HepG2 (cell line): ENCODE data around the gene RNF133. TPM values are rescaled to one million over a fixed set of nuclear protein-coding genes. Genes with fewer than 3 reads are reported as not detected.

Source experiments
- ATAC-seq: fragments of 200-7000 bp; cut with Tn5 transposase; 3 replicates; pipeline ENCODE4 v1.9.1; 2020; ENCODE audit warnings: mild to moderate bottlenecking, moderate library complexity
- BruUV-seq: library from RNA; stranded (reverse); fragments of 400-500 nt; replicated peaks from 2 replicates; lab custom pipeline; 2021; lab: Mats Ljungman, UMichigan
- CTCF ChIA-PET: fragments of 300-600 bp; formaldehyde crosslinking; extraction: SDS; loops from one replicate; lab custom pipeline; 2021; ENCODE audit warnings: low total read pairs, inconsistent platforms, low intra/inter-chr PET ratio; lab: Yijun Ruan, JAX
- POLR2A ChIA-PET: fragments of 350-600 bp; sonication (Branson Sonifier 250); formaldehyde crosslinking; loops from one replicate; lab custom pipeline; 2020; ENCODE audit warnings: antibody characterized with exemption, inconsistent platforms; lab: Yijun Ruan, JAX
- DNase-seq: peaks from one replicate; pipeline ENCODE4 v3.0.0-alpha.2; 2015; ENCODE audit warnings: low spot score
- FAIRE-seq: peaks from 3 replicates; lab custom pipeline; 2011; peaks lifted over from hg19 to GRCh38; lab: Jason Lieb, UNC
- H2AFZ ChIP-seq: one replicate; pipeline ENCODE4 v1.6.1; 2011; ENCODE audit warnings: low read length, inconsistent platforms
- H3K27ac ChIP-seq: fragments of 300-600 bp; 3 replicates; pipeline ENCODE4 v1.8.0; 2011; ENCODE audit warnings: mixed run types, mild to moderate bottlenecking, mixed read lengths, low read length, inconsistent platforms; ENCODE audit not compliant: insufficient read depth; ENCODE audit errors: extremely low read length
- H3K27me3 ChIP-seq, 2 experiments: fragments of 200-600 bp in 1 of 2; 2 replicates in 1 of 2; 3 replicates in 1 of 2; pipeline versions ENCODE4 v1.6.0 to v1.8.0; 2011; ENCODE audit warnings: low read length in 2 of 2, mild to moderate bottlenecking in 2 of 2, moderate library complexity in 2 of 2, inconsistent platforms in 1 of 2; ENCODE audit not compliant: insufficient read depth in 2 of 2, control insufficient read depth in 1 of 2
- H3K36me3 ChIP-seq, 2 experiments: fragments of 200-600 bp in 1 of 2; replicated peaks in 1 of 2; 2 replicates in 1 of 2; 3 replicates in 1 of 2; pipeline versions ENCODE4 v1.5.1 to v1.8.0; 2011; ENCODE audit warnings: low read length in 2 of 2, inconsistent platforms in 1 of 2; ENCODE audit not compliant: insufficient read depth in 2 of 2, control insufficient read depth in 1 of 2
- H3K4me1 ChIP-seq: 2 replicates; pipeline ENCODE4 v1.5.1; 2012; ENCODE audit warnings: low read length, inconsistent platforms; ENCODE audit not compliant: insufficient read depth
- H3K4me2 ChIP-seq: 2 replicates; pipeline ENCODE4 v1.6.0; 2011; ENCODE audit warnings: low read depth, low read length, inconsistent platforms
- H3K4me3 ChIP-seq, 3 experiments: fragments of 200-600 bp in 1 of 3; sonication (generic), shearing (Covaris generic) in 1 of 3; replicated peaks in 1 of 3; 2 replicates each; pipeline ENCODE4 v1.5.1; 2011 to 2016; ENCODE audit warnings: low read length in 3 of 3, inconsistent platforms in 2 of 3, low read depth in 2 of 3, mild to moderate bottlenecking in 2 of 3, control low read depth in 1 of 3, mixed read lengths in 1 of 3; ENCODE audit not compliant: insufficient read depth in 1 of 3
- H3K79me2 ChIP-seq: one replicate; pipeline ENCODE4 v1.6.1; 2011; ENCODE audit warnings: low read length, inconsistent platforms; ENCODE audit not compliant: insufficient read depth
- H3K9ac ChIP-seq: 2 replicates; pipeline ENCODE4 v1.6.0; 2011; ENCODE audit warnings: mild to moderate bottlenecking, low read depth, low read length, inconsistent platforms; ENCODE audit not compliant: insufficient read depth
- H3K9me3 ChIP-seq: 2 replicates; pipeline ENCODE4 v1.5.1; 2012; ENCODE audit warnings: mild to moderate bottlenecking, low read length
- H4K20me1 ChIP-seq: 2 replicates; pipeline ENCODE4 v1.6.0; 2011; ENCODE audit warnings: inconsistent platforms, mild to moderate bottlenecking, low read length, moderate library complexity; ENCODE audit not compliant: insufficient read depth
- CCAR2 ChIP-seq: fragments of 200-400 bp; formaldehyde crosslinking; optimal IDR thresholded peaks from 2 replicates; pipeline ENCODE3; 2018; ENCODE audit warnings: low read depth, mild to moderate bottlenecking, low read length, moderate library complexity
- ERF ChIP-seq: IDR thresholded peaks from 2 replicates; pipeline ENCODE4 v1.6.1; 2018; ENCODE audit warnings: missing biosample characterization, missing genetic modification reagents
- GFI1 ChIP-seq: sonication (generic); formaldehyde crosslinking; IDR thresholded peaks from 2 replicates; pipeline ENCODE4 v1.5.0; 2020; ENCODE audit warnings: missing genetic modification reagents, mild to moderate bottlenecking, borderline replicate concordance
- NCOA2 ChIP-seq: sonication (generic); formaldehyde crosslinking; IDR thresholded peaks from 2 replicates; pipeline ENCODE4 v1.8.0; 2022; ENCODE audit warnings: inconsistent platforms
- NFATC3 ChIP-seq: sonication (generic); formaldehyde crosslinking; IDR thresholded peaks from 2 replicates; pipeline ENCODE4 v1.5.1; 2020; ENCODE audit warnings: mild to moderate bottlenecking, missing genetic modification reagents
- SETDB1 ChIP-seq: sonication (generic); formaldehyde crosslinking; IDR thresholded peaks from 2 replicates; pipeline ENCODE4 v1.5.1; 2020; ENCODE audit warnings: missing genetic modification reagents, mild to moderate bottlenecking, borderline replicate concordance
- TP53 ChIP-seq: sonication (generic); formaldehyde crosslinking; conservative IDR thresholded peaks from 2 replicates; pipeline ENCODE4 v1.4.0; 2020; ENCODE audit warnings: missing genetic modification reagents
- XRCC5 ChIP-seq: fragments of 200-400 bp; formaldehyde crosslinking; optimal IDR thresholded peaks from 2 replicates; pipeline ENCODE3; 2017; ENCODE audit warnings: mild to moderate bottlenecking, low read length
- YEATS2 ChIP-seq: sonication (generic); formaldehyde crosslinking; IDR thresholded peaks from 2 replicates; pipeline ENCODE4 v1.4.0; 2020; ENCODE audit warnings: missing genetic modification reagents, borderline replicate concordance
- ZNF607 ChIP-seq: sonication (generic); formaldehyde crosslinking; IDR thresholded peaks from 2 replicates; pipeline ENCODE4 v1.5.1; 2020; ENCODE audit warnings: missing genetic modification reagents, mild to moderate bottlenecking, borderline replicate concordance
- WGBS: methylation state at CpG from one replicate; pipeline ENCODE4 v1.1.6; 2017; ENCODE audit warnings: low lambda C conversion rate; 5-methylcytosine and 5-hydroxymethylcytosine counted together
- in situ Hi-C: cut with HindIII; loops from 2 replicates; pipeline ENCODE4 v1.10.0; 2017; ENCODE audit warnings: low pct_unique_long_range_greater_than_20kb; ENCODE audit not compliant: extremely low pct_ligation_motif_present
- intact Hi-C: fragments of 100-400 bp; cut with micrococcal nuclease; formaldehyde crosslinking; loops from one replicate; pipeline ENCODE4 v1.10.0; 2022; ENCODE audit not compliant: unreplicated experiment
- polyA plus RNA-seq, 8 experiments: library from polyadenylated mRNA; depleted of rRNA in 3 of 8; stranded (reverse) in 7 of 8; unstranded in 1 of 8; fragments of >200 nt; fragmentation: Illumina TruSeq in 4 of 8; extraction: Trizol in 4 of 8; gene quantifications; 2 replicates each; pipeline versions ENCODE4 v1.2.1 to v1.2.3, GENCODE V29; 2011 to 2016; ENCODE audit warnings: low read depth in 4 of 8, missing spikeins in 1 of 8, mixed read lengths in 1 of 8; ENCODE audit not compliant: insufficient read depth in 1 of 8
- total RNA-seq, 5 experiments: library from RNA; depleted of rRNA; stranded (reverse); fragments of >200 nt; fragmentation: Illumina TruSeq; extraction: Trizol; gene quantifications; 2 replicates each; pipeline ENCODE4 v1.2.3, GENCODE V29; 2016; ENCODE audit warnings: low read depth in 1 of 5

The RNF133 gene
- total and polyA plus RNA-seq, 2 of the 13 experiments (the other 11 are each of a cell fraction or from before 2014, with no cell fraction given) = 0.13 to 1.00 TPM

GRCh38 chr7:122717356-122718089, 18.6 kb upstream of the RNF133 start:
- H2AFZ ChIP-seq = no peak overlapping the region
- in situ Hi-C loops = no loop called here
- no peaks in the 10 kb centered on the region for H3K9me3 ChIP-seq
- TF ChIP-seq TP53 (CRISPR knock-in tag) (no peak), NCOA2 (no peak), XRCC5 (no peak), CCAR2 (no peak), ZNF607 (CRISPR knock-in tag) (no peak), ERF (no peak), GFI1 (CRISPR knock-in tag) (no peak), SETDB1 (CRISPR knock-in tag) (no peak), YEATS2 (CRISPR knock-in tag) (no peak), NFATC3 (CRISPR knock-in tag) (no peak)
- TF ChIP-seq, all 625 proteins: peak for 0
- intact Hi-C loops = no loop called here
- DNase-seq (no peak), FAIRE-seq (no peak), ATAC-seq (no peak)
- peaks cover 10% of the 10 kb centered on the region for H3K4me1 ChIP-seq
- no peak overlapping the region for H3K4me2 ChIP-seq
- ChIA-PET CTCF (no interaction called here), POLR2A (interaction anchor here (0.6 kb wide), 1 partner anchor 169 kb away, joined by 3 read pairs; no protein-coding TSS in a partner anchor)
- no peak overlapping the region for H3K27ac ChIP-seq
- no peaks in the 10 kb centered on the region for H3K79me2 ChIP-seq
- no peak overlapping the region for H3K9ac ChIP-seq
- 97% methylated on average over 6 of the region's 6 CpGs for WGBS
- H3K36me3 ChIP-seq = no peaks in the 10 kb centered on the region
- H4K20me1 ChIP-seq = no peaks in the 10 kb centered on the region
- H3K4me3 ChIP-seq = no peak overlapping the region
- BruUV-seq = no TSS peak
- H3K27me3 ChIP-seq = no peaks in the 10 kb centered on the region
